Neuronal stem cell (in vitro differentiated cells): ENCODE data around the gene RRM2.

Experiments used
- DNase-seq: peaks from one replicate; pipeline ENCODE4 v3.0.0-alpha.2; 2013; ENCODE audit warnings: low spot score
- H2AFZ ChIP-seq: one replicate; pipeline ENCODE4 v1.6.1; 2013; ENCODE audit warnings: mild to moderate bottlenecking, low read length, inconsistent platforms
- H2AK5ac ChIP-seq: 2 replicates; pipeline ENCODE4 v1.6.1; 2013; ENCODE audit warnings: low read depth, mild to moderate bottlenecking, inconsistent platforms, low read length, moderate library complexity, mixed read lengths
- H2BK120ac ChIP-seq: 2 replicates; pipeline ENCODE4 v1.6.1; 2013; ENCODE audit warnings: low read depth, mild to moderate bottlenecking, inconsistent platforms, low read length, moderate library complexity, mixed read lengths
- H2BK12ac ChIP-seq: one replicate; pipeline ENCODE4 v1.6.1; 2013; ENCODE audit warnings: low read length, inconsistent platforms
- H2BK15ac ChIP-seq: 2 replicates; pipeline ENCODE4 v1.6.1; 2013; ENCODE audit warnings: mild to moderate bottlenecking, low read length, inconsistent platforms, mixed read lengths
- H2BK5ac ChIP-seq: one replicate; pipeline ENCODE4 v1.6.1; 2013; ENCODE audit warnings: inconsistent platforms, mild to moderate bottlenecking, low read length, moderate library complexity
- H3K14ac ChIP-seq: one replicate; pipeline ENCODE4 v1.6.1; 2013; ENCODE audit warnings: low read length, inconsistent platforms
- H3K18ac ChIP-seq: 2 replicates; pipeline ENCODE4 v1.6.1; 2013; ENCODE audit warnings: low read length, inconsistent platforms
- H3K23ac ChIP-seq: 2 replicates; pipeline ENCODE4 v1.6.1; 2013; ENCODE audit warnings: low read depth, mild to moderate bottlenecking, mixed read lengths, low read length, inconsistent platforms; ENCODE audit not compliant: poor library complexity
- H3K27ac ChIP-seq: replicated peaks from 3 replicates; pipeline ENCODE4 v1.5.1; 2013; ENCODE audit warnings: low read length, inconsistent platforms
- H3K27me3 ChIP-seq, 3 experiments: 2 replicates each; pipeline ENCODE4 v1.6.1; 2013; ENCODE audit warnings: low read length in 3 of 3, mild to moderate bottlenecking in 2 of 3, inconsistent platforms in 1 of 3, low read depth in 1 of 3, mixed read lengths in 1 of 3, moderate library complexity in 1 of 3; ENCODE audit not compliant: control insufficient read depth in 3 of 3, insufficient read depth in 3 of 3
- H3K36me3 ChIP-seq, 2 donors: replicated peaks in 1 of 2; 2 replicates each; pipeline ENCODE4 v1.6.1; 2013; ENCODE audit warnings: low read length in 2 of 2; ENCODE audit not compliant: control insufficient read depth in 2 of 2, insufficient read depth in 2 of 2
- H3K4ac ChIP-seq: 2 replicates; pipeline ENCODE4 v1.6.1; 2013; ENCODE audit warnings: inconsistent platforms, mild to moderate bottlenecking, low read length, moderate library complexity
- H3K4me1 ChIP-seq, 2 donors: 1 replicate in 1 of 2; 2 replicates in 1 of 2; pipeline ENCODE4 v1.6.1; 2013; ENCODE audit warnings: low read length in 2 of 2, low read depth in 1 of 2; ENCODE audit not compliant: control insufficient read depth in 2 of 2, insufficient read depth in 1 of 2
- H3K4me2 ChIP-seq: one replicate; pipeline ENCODE4 v1.6.1; 2013; ENCODE audit warnings: mild to moderate bottlenecking, low read length, inconsistent platforms; ENCODE audit not compliant: insufficient read depth, poor library complexity, severe bottlenecking
- H3K4me3 ChIP-seq, 2 donors: 2 replicates each; pipeline ENCODE4 v1.5.1; 2013; ENCODE audit warnings: low read length in 2 of 2, mild to moderate bottlenecking in 2 of 2, inconsistent platforms in 1 of 2, moderate library complexity in 1 of 2
- H3K79me1 ChIP-seq: one replicate; pipeline ENCODE4 v1.6.1; 2013; ENCODE audit warnings: low read depth, mild to moderate bottlenecking, inconsistent platforms, low read length, moderate library complexity
- H3K9ac ChIP-seq: one replicate; pipeline ENCODE4 v1.6.1; 2013; ENCODE audit warnings: mild to moderate bottlenecking, low read depth, low read length, inconsistent platforms; ENCODE audit not compliant: poor library complexity
- H3K9me3 ChIP-seq, 2 donors: replicated peaks in 1 of 2; 2 replicates each; pipeline versions ENCODE3 to v1.6.1; 2013; ENCODE audit warnings: low read length in 2 of 2, mild to moderate bottlenecking in 2 of 2, inconsistent platforms in 1 of 2, low read depth in 1 of 2, mixed read lengths in 1 of 2, moderate library complexity in 1 of 2; ENCODE audit not compliant: control insufficient read depth in 2 of 2, insufficient read depth in 1 of 2
- H4K8ac ChIP-seq: one replicate; pipeline ENCODE4 v1.6.1; 2013; ENCODE audit warnings: low read depth, mild to moderate bottlenecking, inconsistent platforms, low read length, moderate library complexity
- H4K91ac ChIP-seq: one replicate; pipeline ENCODE4 v1.6.1; 2013; ENCODE audit warnings: low read length, low read depth, mild to moderate bottlenecking, inconsistent platforms; ENCODE audit not compliant: poor library complexity
- WGBS, 2 donors: extraction: QIAGEN DNeasy Blood & Tissue Kit; methylation state at CpG; one replicate each; pipeline ENCODE4 v1.1.7; 2013; ENCODE audit warnings: missing lambda C conversion rate in 2 of 2, mixed read lengths in 1 of 2; ENCODE audit not compliant: insufficient read length in 2 of 2, insufficient replicate concordance in 1 of 2; ENCODE audit errors: extremely low coverage in 2 of 2; 5-methylcytosine and 5-hydroxymethylcytosine counted together

The RRM2 gene

DNA sequence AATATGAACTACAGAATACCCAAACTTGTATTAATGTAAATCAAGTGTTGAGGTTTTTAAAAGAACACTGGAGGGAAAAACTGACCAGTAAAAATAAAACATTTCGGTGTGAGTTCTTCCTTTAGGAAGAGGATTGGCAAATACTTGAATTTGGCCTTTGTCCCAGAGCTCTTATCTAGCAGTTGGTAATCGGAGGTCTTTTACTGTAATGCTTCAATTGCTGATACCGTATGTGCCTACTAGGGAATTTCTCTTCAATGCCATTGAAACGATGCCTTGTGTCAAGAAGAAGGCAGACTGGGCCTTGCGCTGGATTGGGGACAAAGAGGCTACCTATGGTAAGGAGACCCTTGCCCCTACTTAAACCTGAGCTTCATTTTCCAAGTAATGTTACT, 4.1 kb downstream of the RRM2 start:
- no peak overlapping the region for H4K8ac ChIP-seq
- H3K18ac ChIP-seq, result no peak overlapping the region
- no peak overlapping the region for H2BK12ac ChIP-seq
- peaks cover 30 to 86% of the 10 kb centered on the region in 2 donors for H3K36me3 ChIP-seq
- H4K91ac ChIP-seq, result no peak overlapping the region
- H3K9ac ChIP-seq, result no peak overlapping the region
- no peak overlapping the region for H2AK5ac ChIP-seq
- WGBS, 2 donors, result no CpG with 5 or more reads among the region's 5 CpGs
- no peak overlapping the region for H3K4ac ChIP-seq
- no peak overlapping the region for H3K14ac ChIP-seq
- H3K27me3 ChIP-seq, result no peaks in the 10 kb centered on the region
- H3K79me1 ChIP-seq, result peaks cover 6% of the 10 kb centered on the region
- H2AFZ ChIP-seq, result no peak overlapping the region
- DNase-seq, result no peak
- no peak overlapping the region for H3K4me2 ChIP-seq
- no peaks in the 10 kb centered on the region for H3K9me3 ChIP-seq
- no peak overlapping the region for H3K27ac ChIP-seq
- H3K23ac ChIP-seq, result no peak overlapping the region
- H3K4me1 ChIP-seq, result peaks cover 5 to 18% of the 10 kb centered on the region in 2 donors
- H3K4me3 ChIP-seq, result no peak overlapping the region
- no peak overlapping the region for H2BK120ac ChIP-seq
- H2BK5ac ChIP-seq, result no peak overlapping the region
- no peak overlapping the region for H2BK15ac ChIP-seq

DNA sequence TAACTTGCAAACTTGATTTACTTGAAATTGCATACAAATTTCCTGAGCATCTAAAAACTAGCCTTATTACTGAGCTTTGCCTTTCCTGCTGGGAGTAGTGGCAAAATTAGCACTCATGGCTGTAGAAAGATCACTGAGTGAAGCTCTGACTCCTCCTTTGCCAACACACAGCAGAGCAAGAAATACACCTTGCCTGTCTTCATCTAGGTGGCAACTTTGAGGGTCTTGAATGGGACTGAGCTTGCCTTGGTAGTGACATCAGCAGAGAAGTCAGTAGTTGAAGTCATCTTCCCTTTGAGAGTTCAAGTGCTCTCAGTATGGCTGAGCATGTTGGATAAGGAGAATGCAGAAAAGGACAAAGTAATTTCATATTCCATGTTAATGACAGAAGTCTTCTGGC, 5.9 kb downstream of the RRM2 start:
- Histone ChIP-seq H2AK5ac (no peak overlapping the region), H3K4ac (no peak overlapping the region), H3K27me3 (no peaks in the 10 kb centered on the region), H3K36me3 (peaks cover 34 to 100% of the 10 kb centered on the region in 2 donors), H3K4me2 (no peak overlapping the region), H3K9me3 (no peaks in the 10 kb centered on the region), H2BK120ac (no peak overlapping the region), H2BK15ac (no peak overlapping the region), H3K4me3 (no peak overlapping the region), H4K8ac (no peak overlapping the region), H3K18ac (no peak overlapping the region), H2AFZ (no peak overlapping the region), H3K4me1 (peaks cover 4 to 15% of the 10 kb centered on the region in 2 donors), H3K9ac (no peak overlapping the region), H3K27ac (no peak overlapping the region), H4K91ac (no peak overlapping the region), H2BK5ac (no peak overlapping the region), H3K14ac (no peak overlapping the region), H3K79me1 (peaks cover 3% of the 10 kb centered on the region), H2BK12ac (no peak overlapping the region), H3K23ac (no peak overlapping the region)
- no peak for DNase-seq

DNA sequence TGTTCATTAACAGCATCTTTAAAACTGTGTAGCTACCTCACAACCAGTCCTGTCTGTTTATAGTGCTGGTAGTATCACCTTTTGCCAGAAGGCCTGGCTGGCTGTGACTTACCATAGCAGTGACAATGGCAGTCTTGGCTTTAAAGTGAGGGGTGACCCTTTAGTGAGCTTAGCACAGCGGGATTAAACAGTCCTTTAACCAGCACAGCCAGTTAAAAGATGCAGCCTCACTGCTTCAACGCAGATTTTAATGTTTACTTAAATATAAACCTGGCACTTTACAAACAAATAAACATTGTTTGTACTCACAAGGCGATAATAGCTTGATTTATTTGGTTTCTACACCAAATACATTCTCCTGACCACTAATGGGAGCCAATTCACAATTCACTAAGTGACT, 7.0 kb downstream of the RRM2 start:
- H3K79me1 ChIP-seq, result peaks cover 3% of the 10 kb centered on the region
- no peaks in the 10 kb centered on the region for H3K27me3 ChIP-seq
- no peak for DNase-seq
- H3K27ac ChIP-seq, result no peak overlapping the region
- no peak overlapping the region for H3K23ac ChIP-seq
- no CpG with 5 or more reads among the region's 3 CpGs for WGBS, 2 donors
- no peak overlapping the region for H4K8ac ChIP-seq
- no peak overlapping the region for H2AFZ ChIP-seq
- H3K4ac ChIP-seq, result no peak overlapping the region
- H3K14ac ChIP-seq, result no peak overlapping the region
- no peak overlapping the region for H2BK15ac ChIP-seq
- no peak overlapping the region for H3K9ac ChIP-seq
- peaks cover 4 to 13% of the 10 kb centered on the region in 2 donors for H3K4me1 ChIP-seq
- H4K91ac ChIP-seq, result no peak overlapping the region
- H3K36me3 ChIP-seq, result peaks cover 34 to 98% of the 10 kb centered on the region in 2 donors
- H2BK5ac ChIP-seq, result no peak overlapping the region
- H2BK12ac ChIP-seq, result no peak overlapping the region
- H3K9me3 ChIP-seq, result no peaks in the 10 kb centered on the region
- H2BK120ac ChIP-seq, result no peak overlapping the region
- no peak overlapping the region for H3K18ac ChIP-seq
- no peak overlapping the region for H3K4me2 ChIP-seq
- no peak overlapping the region for H2AK5ac ChIP-seq
- H3K4me3 ChIP-seq, result no peak overlapping the region

DNA sequence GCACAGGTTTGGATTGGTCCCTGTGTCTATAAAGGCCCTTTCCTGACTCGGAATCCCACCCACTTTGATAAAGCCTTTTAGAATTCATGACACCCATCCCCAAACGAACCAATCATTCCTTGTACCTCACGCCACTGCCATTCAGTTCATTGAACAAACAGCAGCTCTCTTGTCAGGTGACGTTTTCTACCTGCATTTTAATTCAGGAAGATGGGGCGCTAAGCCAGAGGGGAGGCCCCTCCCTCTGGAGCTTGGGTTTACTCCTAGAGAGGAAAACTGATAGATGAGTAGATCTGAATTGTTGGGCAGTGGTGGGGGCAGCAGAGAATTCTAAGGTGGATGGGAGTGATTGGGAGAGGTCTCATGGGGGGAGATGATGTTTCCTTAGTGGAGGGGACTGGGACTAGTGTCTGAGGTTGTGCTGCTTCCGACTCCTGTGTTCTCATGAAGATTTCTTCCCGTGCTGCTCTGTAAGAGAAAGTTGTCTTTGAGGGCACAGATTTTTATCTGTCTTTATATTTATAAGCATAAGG, 9.6 kb downstream of the RRM2 start:
- Histone ChIP-seq H2BK5ac (no peak overlapping the region), H2BK15ac (no peak overlapping the region), H3K36me3 (peaks cover 19 to 95% of the 10 kb centered on the region in 2 donors), H4K91ac (no peak overlapping the region), H2AK5ac (no peak overlapping the region), H3K79me1 (peaks cover 2% of the 10 kb centered on the region), H2BK120ac (no peak overlapping the region), H3K9me3 (no peaks in the 10 kb centered on the region), H4K8ac (no peak overlapping the region), H3K4me2 (no peak overlapping the region), H2BK12ac (no peak overlapping the region), H3K4ac (no peak overlapping the region), H3K14ac (no peak overlapping the region), H3K4me1 (peaks cover 0 to 1% of the 10 kb centered on the region in 2 donors), H3K4me3 (no peak overlapping the region), H3K27me3 (no peaks in the 10 kb centered on the region), H3K27ac (no peak overlapping the region), H3K18ac (no peak overlapping the region), H3K9ac (no peak overlapping the region), H3K23ac (no peak overlapping the region), H2AFZ (no peak overlapping the region)
- WGBS, 2 donors, result no CpG with 5 or more reads among the region's 7 CpGs
- no peak for DNase-seq
